Mesenchymal stem cell (in vitro differentiated cells and primary cell): ENCODE results near the gene TENM4.

Experiments used
- DNase-seq: peaks from one replicate; pipeline ENCODE4 v3.0.0-alpha.2; 2013
- H2AFZ ChIP-seq: one replicate; pipeline ENCODE4 v1.6.1; 2013; ENCODE audit warnings: low read depth, mild to moderate bottlenecking, control low read depth, inconsistent platforms, low read length, moderate library complexity
- H2AK5ac ChIP-seq: 2 replicates; pipeline ENCODE4 v1.6.1; 2013; ENCODE audit warnings: low read length, moderate library complexity, mild to moderate bottlenecking, inconsistent platforms; ENCODE audit not compliant: severe bottlenecking
- H2BK120ac ChIP-seq: one replicate; pipeline ENCODE4 v1.6.1; 2013; ENCODE audit warnings: low read depth, mild to moderate bottlenecking, inconsistent platforms, low read length, moderate library complexity
- H2BK12ac ChIP-seq, 2 experiments: one replicate each; pipeline ENCODE4 v1.6.1; 2013; ENCODE audit warnings: inconsistent platforms in 2 of 2, low read length in 2 of 2, mild to moderate bottlenecking in 2 of 2, moderate library complexity in 2 of 2, control low read depth in 1 of 2
- H2BK15ac ChIP-seq: one replicate; pipeline ENCODE4 v1.6.1; 2013; ENCODE audit warnings: mild to moderate bottlenecking, low read depth, inconsistent platforms; ENCODE audit not compliant: poor library complexity, severe bottlenecking
- H2BK5ac ChIP-seq: 2 replicates; pipeline ENCODE4 v1.6.1; 2013; ENCODE audit warnings: low read depth, mild to moderate bottlenecking, low read length, control low read depth, inconsistent platforms; ENCODE audit not compliant: poor library complexity, severe bottlenecking
- H3K14ac ChIP-seq, 2 experiments: one replicate each; pipeline ENCODE4 v1.6.1; 2013; ENCODE audit warnings: inconsistent platforms in 2 of 2, low read length in 2 of 2, control low read depth in 1 of 2, mild to moderate bottlenecking in 1 of 2, moderate library complexity in 1 of 2
- H3K18ac ChIP-seq, 2 experiments: one replicate each; pipeline ENCODE4 v1.6.1; 2013; ENCODE audit warnings: inconsistent platforms in 2 of 2, low read length in 2 of 2, control low read depth in 1 of 2, low read depth in 1 of 2, mild to moderate bottlenecking in 1 of 2
- H3K23ac ChIP-seq, 2 experiments: one replicate each; pipeline ENCODE4 v1.6.1; 2013; ENCODE audit warnings: inconsistent platforms in 2 of 2, low read length in 2 of 2, mild to moderate bottlenecking in 2 of 2, moderate library complexity in 2 of 2, control low read depth in 1 of 2
- H3K27ac ChIP-seq: 2 replicates; pipeline ENCODE4 v1.5.1; 2013; ENCODE audit warnings: mild to moderate bottlenecking, moderate library complexity, low read length, control low read depth, inconsistent platforms; ENCODE audit not compliant: poor library complexity, severe bottlenecking
- H3K27me3 ChIP-seq, 2 experiments: 2 replicates each; pipeline versions ENCODE4 v1.6.1 to v1.7.0; 2013; ENCODE audit warnings: low read length in 2 of 2, mild to moderate bottlenecking in 2 of 2, moderate library complexity in 2 of 2, control low read depth in 1 of 2, inconsistent platforms in 1 of 2; ENCODE audit not compliant: control insufficient read depth in 1 of 2, insufficient read depth in 1 of 2
- H3K36me3 ChIP-seq, 2 experiments: 2 replicates each; pipeline versions ENCODE4 v1.6.1 to v1.7.0; 2013; ENCODE audit warnings: low read length in 2 of 2, control low read depth in 1 of 2, inconsistent platforms in 1 of 2, low read depth in 1 of 2, mild to moderate bottlenecking in 1 of 2; ENCODE audit not compliant: insufficient read depth in 2 of 2, control insufficient read depth in 1 of 2
- H3K4ac ChIP-seq, 2 experiments: one replicate each; pipeline ENCODE4 v1.6.1; 2013; ENCODE audit warnings: inconsistent platforms in 2 of 2, low read length in 2 of 2, mild to moderate bottlenecking in 2 of 2, moderate library complexity in 2 of 2, control low read depth in 1 of 2, low read depth in 1 of 2
- H3K4me1 ChIP-seq: 2 replicates; pipeline ENCODE4 v1.6.1; 2013; ENCODE audit warnings: low read depth, low read length, control low read depth; ENCODE audit not compliant: control insufficient read depth, insufficient read depth
- H3K4me2 ChIP-seq: 2 replicates; pipeline ENCODE4 v1.6.1; 2013; ENCODE audit warnings: low read length, mild to moderate bottlenecking, inconsistent platforms; ENCODE audit not compliant: poor library complexity, severe bottlenecking
- H3K4me3 ChIP-seq, 2 experiments: 2 replicates each; pipeline versions ENCODE4 v1.5.1 to v1.7.0; 2013; ENCODE audit warnings: low read length in 2 of 2, mild to moderate bottlenecking in 2 of 2, control low read depth in 1 of 2, low read depth in 1 of 2; ENCODE audit not compliant: insufficient read depth in 1 of 2
- H3K79me1 ChIP-seq: replicated peaks from 2 replicates; pipeline ENCODE4 v1.6.1; 2013; ENCODE audit warnings: mild to moderate bottlenecking, control low read depth, low read length, inconsistent platforms; ENCODE audit not compliant: poor library complexity, severe bottlenecking
- H3K9ac ChIP-seq: 2 replicates; pipeline ENCODE4 v1.7.0; 2013; ENCODE audit warnings: mild to moderate bottlenecking, low read length, moderate library complexity
- H3K9me3 ChIP-seq: 2 replicates; pipeline ENCODE4 v1.7.0; 2013; ENCODE audit warnings: mild to moderate bottlenecking, low read length; ENCODE audit not compliant: control insufficient read depth
- H4K8ac ChIP-seq: one replicate; pipeline ENCODE4 v1.6.1; 2013; ENCODE audit warnings: inconsistent platforms, mild to moderate bottlenecking, low read length, moderate library complexity
- H4K91ac ChIP-seq: one replicate; pipeline ENCODE4 v1.6.1; 2013; ENCODE audit warnings: mild to moderate bottlenecking, low read length, inconsistent platforms
- WGBS: methylation state at CpG from one replicate; pipeline ENCODE4 v1.1.7; 2013; ENCODE audit warnings: mixed read lengths; 5-methylcytosine and 5-hydroxymethylcytosine counted together

TENM4 gene

GRCh38 chr11:79087238-79087960 is 353.4 kb downstream of the TENM4 start:
- Histone ChIP-seq H4K8ac (peak overlapping the region; percentile 30), H3K27me3 (no peaks in the 10 kb centered on the region), H2BK5ac (peak overlapping the region; percentile 85), H3K14ac (no peak overlapping the region), H3K23ac (no peak overlapping the region), H3K9ac (no peak overlapping the region), H2BK120ac (no peak overlapping the region), H3K9me3 (no peaks in the 10 kb centered on the region), H2AK5ac (peak overlapping the region; percentile 6), H2BK15ac (peak overlapping the region; percentile 33), H4K91ac (peak overlapping the region; percentile 34), H3K79me1 (no peaks in the 10 kb centered on the region), H2BK12ac (peak overlapping the region; percentile 12 to 80), H3K4me2 (no peak overlapping the region), H3K18ac (peak overlapping the region; percentile 67 to 81), H3K4me3 (no peak overlapping the region), H3K4me1 (peaks cover 32% of the 10 kb centered on the region), H3K4ac (peak overlapping the region in 1 of 2 experiments; percentile 12), H2AFZ (no peak overlapping the region), H3K27ac (peak overlapping the region; percentile 97), H3K36me3 (no peaks in the 10 kb centered on the region)
- 28% methylated on average over 9 of the region's 9 CpGs for WGBS
- peak; percentile 60 for DNase-seq

GRCh38 chr11:79086056-79086455 is 354.8 kb downstream of the TENM4 start:
- Histone ChIP-seq H3K23ac (no peak overlapping the region), H2BK120ac (no peak overlapping the region), H3K18ac (no peak overlapping the region), H3K14ac (no peak overlapping the region), H3K9ac (no peak overlapping the region), H3K4me2 (no peak overlapping the region), H3K4ac (no peak overlapping the region), H2BK15ac (no peak overlapping the region), H4K8ac (no peak overlapping the region), H2AK5ac (peak overlapping the region; percentile 97), H3K9me3 (no peaks in the 10 kb centered on the region), H3K36me3 (no peaks in the 10 kb centered on the region), H2BK5ac (peak overlapping the region; percentile 90), H3K79me1 (no peaks in the 10 kb centered on the region), H3K27ac (peak overlapping the region; percentile 97), H3K4me3 (no peak overlapping the region), H2BK12ac (peak overlapping the region in 1 of 2 experiments; percentile 25), H3K27me3 (no peaks in the 10 kb centered on the region), H2AFZ (no peak overlapping the region), H4K91ac (no peak overlapping the region), H3K4me1 (peaks cover 34% of the 10 kb centered on the region)
- WGBS: 86% methylated on average over 2 of the region's 2 CpGs
- no peak for DNase-seq

GRCh38 chr11:79084382-79084781 is 356.4 kb downstream of the TENM4 start:
- Histone ChIP-seq H3K36me3 (no peaks in the 10 kb centered on the region), H4K91ac (no peak overlapping the region), H2AFZ (no peak overlapping the region), H3K4me1 (peaks cover 36% of the 10 kb centered on the region), H4K8ac (no peak overlapping the region), H2BK5ac (no peak overlapping the region), H3K79me1 (no peaks in the 10 kb centered on the region), H2BK15ac (no peak overlapping the region), H3K9me3 (no peaks in the 10 kb centered on the region), H2AK5ac (no peak overlapping the region), H3K27me3 (no peaks in the 10 kb centered on the region), H2BK120ac (no peak overlapping the region), H3K4me2 (no peak overlapping the region), H3K4me3 (no peak overlapping the region), H3K9ac (no peak overlapping the region), H3K18ac (no peak overlapping the region), H3K23ac (no peak overlapping the region), H2BK12ac (no peak overlapping the region), H3K4ac (no peak overlapping the region), H3K14ac (no peak overlapping the region), H3K27ac (no peak overlapping the region)
- WGBS: 97% methylated on average over 3 of the region's 5 CpGs
- no peak for DNase-seq

- WGBS: 92% methylated on average over 6 of the region's 6 CpGs
- H3K4me2 ChIP-seq: no peak overlapping the region
- no peak overlapping the region for H3K18ac ChIP-seq
- no peak overlapping the region for H2AFZ ChIP-seq
- no peak overlapping the region for H2BK12ac ChIP-seq
- H3K79me1 ChIP-seq: no peaks in the 10 kb centered on the region
- peak overlapping the region; percentile 71 for H2AK5ac ChIP-seq
- no peak overlapping the region for H4K8ac ChIP-seq
- H3K27ac ChIP-seq: no peak overlapping the region
- no peak overlapping the region for H3K4me3 ChIP-seq
- no peak overlapping the region for H3K4ac ChIP-seq
- no peaks in the 10 kb centered on the region for H3K9me3 ChIP-seq
- H3K36me3 ChIP-seq: no peaks in the 10 kb centered on the region
- peak overlapping the region; percentile 68 for H2BK15ac ChIP-seq
- no peak overlapping the region for H2BK120ac ChIP-seq
- peaks cover 32% of the 10 kb centered on the region for H3K4me1 ChIP-seq
- no peak overlapping the region for H3K23ac ChIP-seq
- no peak overlapping the region for H3K14ac ChIP-seq
- H4K91ac ChIP-seq: no peak overlapping the region
- no peak overlapping the region for H3K9ac ChIP-seq
- no peak for DNase-seq
- H2BK5ac ChIP-seq: no peak overlapping the region
- no peaks in the 10 kb centered on the region for H3K27me3 ChIP-seq
Measured at GRCh38 chr11:79083352-79083751, 357.5 kb downstream of the TENM4 start.
